Measurements from ENCODE around the gene RFX5.
A peak's percentile ranks its signal among the peaks of the same experiment; 100 is the strongest.

GRCh38 chr1:151327223-151327902 lies 19.7 kb downstream of the RFX5 start, which contains the start of gene PI4KB:
- TF ChIP-seq POLR2AphosphoS5 (IDR thresholded peaks at IDR 0.05; ENCODE audit: low read depth), result peak; percentile 82
- TF ChIP-seq CTCF (conservative IDR thresholded peaks at IDR 0.05; ENCODE audit: low read depth in 2 of 2), result no peak
- no peak for TF ChIP-seq REST (IDR thresholded peaks at IDR 0.05; ENCODE audit: unreplicated experiment)
- TF ChIP-seq EZH2 (IDR thresholded peaks at IDR 0.05; ENCODE audit: low read depth, unreplicated experiment), result no peak
- no peak for TF ChIP-seq STAT1 (IDR thresholded peaks at IDR 0.05; ENCODE audit: unreplicated experiment)
- TF ChIP-seq NANOG (IDR thresholded peaks at IDR 0.05; ENCODE audit: borderline replicate concordance), result no peak
- no peak for TF ChIP-seq EZH2phosphoT487 (IDR thresholded peaks at IDR 0.05; ENCODE audit: unreplicated experiment)
- no peak for TF ChIP-seq JUNB (IDR thresholded peaks at IDR 0.05; ENCODE audit: unreplicated experiment)
- TF ChIP-seq CREB1 (CRISPR knock-in tag; IDR thresholded peaks at IDR 0.05; ENCODE audit: low read depth), result no peak
- TF ChIP-seq ZNF331 (CRISPR knock-in tag; IDR thresholded peaks at IDR 0.05; ENCODE audit: low read depth), result no peak
- TF ChIP-seq ZNF462 (CRISPR knock-in tag; IDR thresholded peaks at IDR 0.05), result no peak
